Neuronal stem cell (in vitro differentiated cells): ENCODE measurements around the gene KAT5.

Experiments
- DNase-seq: peaks from one replicate; pipeline ENCODE4 v3.0.0-alpha.2; 2013; ENCODE audit warnings: low spot score
- H2AFZ ChIP-seq: one replicate; pipeline ENCODE4 v1.6.1; 2013; ENCODE audit warnings: mild to moderate bottlenecking, low read length, inconsistent platforms
- H2AK5ac ChIP-seq: 2 replicates; pipeline ENCODE4 v1.6.1; 2013; ENCODE audit warnings: low read depth, mild to moderate bottlenecking, inconsistent platforms, low read length, moderate library complexity, mixed read lengths
- H2BK120ac ChIP-seq: 2 replicates; pipeline ENCODE4 v1.6.1; 2013; ENCODE audit warnings: low read depth, mild to moderate bottlenecking, inconsistent platforms, low read length, moderate library complexity, mixed read lengths
- H2BK12ac ChIP-seq: one replicate; pipeline ENCODE4 v1.6.1; 2013; ENCODE audit warnings: low read length, inconsistent platforms
- H2BK15ac ChIP-seq: 2 replicates; pipeline ENCODE4 v1.6.1; 2013; ENCODE audit warnings: mild to moderate bottlenecking, low read length, inconsistent platforms, mixed read lengths
- H2BK5ac ChIP-seq: one replicate; pipeline ENCODE4 v1.6.1; 2013; ENCODE audit warnings: inconsistent platforms, mild to moderate bottlenecking, low read length, moderate library complexity
- H3K14ac ChIP-seq: one replicate; pipeline ENCODE4 v1.6.1; 2013; ENCODE audit warnings: low read length, inconsistent platforms
- H3K18ac ChIP-seq: 2 replicates; pipeline ENCODE4 v1.6.1; 2013; ENCODE audit warnings: low read length, inconsistent platforms
- H3K23ac ChIP-seq: 2 replicates; pipeline ENCODE4 v1.6.1; 2013; ENCODE audit warnings: low read depth, mild to moderate bottlenecking, mixed read lengths, low read length, inconsistent platforms; ENCODE audit not compliant: poor library complexity
- H3K27ac ChIP-seq: replicated peaks from 3 replicates; pipeline ENCODE4 v1.5.1; 2013; ENCODE audit warnings: low read length, inconsistent platforms
- H3K27me3 ChIP-seq, 3 experiments: 2 replicates each; pipeline ENCODE4 v1.6.1; 2013; ENCODE audit warnings: low read length in 3 of 3, mild to moderate bottlenecking in 2 of 3, inconsistent platforms in 1 of 3, low read depth in 1 of 3, mixed read lengths in 1 of 3, moderate library complexity in 1 of 3; ENCODE audit not compliant: control insufficient read depth in 3 of 3, insufficient read depth in 3 of 3
- H3K36me3 ChIP-seq, 2 donors: replicated peaks in 1 of 2; 2 replicates each; pipeline ENCODE4 v1.6.1; 2013; ENCODE audit warnings: low read length in 2 of 2; ENCODE audit not compliant: control insufficient read depth in 2 of 2, insufficient read depth in 2 of 2
- H3K4ac ChIP-seq: 2 replicates; pipeline ENCODE4 v1.6.1; 2013; ENCODE audit warnings: inconsistent platforms, mild to moderate bottlenecking, low read length, moderate library complexity
- H3K4me1 ChIP-seq, 2 donors: 1 replicate in 1 of 2; 2 replicates in 1 of 2; pipeline ENCODE4 v1.6.1; 2013; ENCODE audit warnings: low read length in 2 of 2, low read depth in 1 of 2; ENCODE audit not compliant: control insufficient read depth in 2 of 2, insufficient read depth in 1 of 2
- H3K4me2 ChIP-seq: one replicate; pipeline ENCODE4 v1.6.1; 2013; ENCODE audit warnings: mild to moderate bottlenecking, low read length, inconsistent platforms; ENCODE audit not compliant: insufficient read depth, poor library complexity, severe bottlenecking
- H3K4me3 ChIP-seq, 2 donors: 2 replicates each; pipeline ENCODE4 v1.5.1; 2013; ENCODE audit warnings: low read length in 2 of 2, mild to moderate bottlenecking in 2 of 2, inconsistent platforms in 1 of 2, moderate library complexity in 1 of 2
- H3K79me1 ChIP-seq: one replicate; pipeline ENCODE4 v1.6.1; 2013; ENCODE audit warnings: low read depth, mild to moderate bottlenecking, inconsistent platforms, low read length, moderate library complexity
- H3K9ac ChIP-seq: one replicate; pipeline ENCODE4 v1.6.1; 2013; ENCODE audit warnings: mild to moderate bottlenecking, low read depth, low read length, inconsistent platforms; ENCODE audit not compliant: poor library complexity
- H3K9me3 ChIP-seq, 2 donors: replicated peaks in 1 of 2; 2 replicates each; pipeline versions ENCODE3 to v1.6.1; 2013; ENCODE audit warnings: low read length in 2 of 2, mild to moderate bottlenecking in 2 of 2, inconsistent platforms in 1 of 2, low read depth in 1 of 2, mixed read lengths in 1 of 2, moderate library complexity in 1 of 2; ENCODE audit not compliant: control insufficient read depth in 2 of 2, insufficient read depth in 1 of 2
- H4K8ac ChIP-seq: one replicate; pipeline ENCODE4 v1.6.1; 2013; ENCODE audit warnings: low read depth, mild to moderate bottlenecking, inconsistent platforms, low read length, moderate library complexity
- H4K91ac ChIP-seq: one replicate; pipeline ENCODE4 v1.6.1; 2013; ENCODE audit warnings: low read length, low read depth, mild to moderate bottlenecking, inconsistent platforms; ENCODE audit not compliant: poor library complexity
- WGBS, 2 donors: extraction: QIAGEN DNeasy Blood & Tissue Kit; methylation state at CpG; one replicate each; pipeline ENCODE4 v1.1.7; 2013; ENCODE audit warnings: missing lambda C conversion rate in 2 of 2, mixed read lengths in 1 of 2; ENCODE audit not compliant: insufficient read length in 2 of 2, insufficient replicate concordance in 1 of 2; ENCODE audit errors: extremely low coverage in 2 of 2; 5-methylcytosine and 5-hydroxymethylcytosine counted together

Gene KAT5

GRCh38 chr11:65741185-65741584 lies 29.1 kb downstream of the KAT5 start:
- no peak overlapping the region for H3K4ac ChIP-seq
- peaks cover 3% of the 10 kb centered on the region for H3K79me1 ChIP-seq
- no peak overlapping the region for H2BK120ac ChIP-seq
- no peak overlapping the region for H3K27ac ChIP-seq
- no peaks in the 10 kb centered on the region for H3K36me3 ChIP-seq
- no peak for DNase-seq
- H2BK12ac ChIP-seq, result no peak overlapping the region
- H2AFZ ChIP-seq, result no peak overlapping the region
- no peak overlapping the region for H2BK5ac ChIP-seq
- H4K91ac ChIP-seq, result no peak overlapping the region
- peak overlapping the region; percentile 83 for H3K9ac ChIP-seq
- peaks cover 5 to 15% of the 10 kb centered on the region in 2 donors for H3K9me3 ChIP-seq
- H3K4me3 ChIP-seq, result no peak overlapping the region
- no peak overlapping the region for H3K4me2 ChIP-seq
- H4K8ac ChIP-seq, result no peak overlapping the region
- H2AK5ac ChIP-seq, result no peak overlapping the region
- H2BK15ac ChIP-seq, result no peak overlapping the region
- peaks cover 0 to 2% (median 0%) of the 10 kb centered on the region in 3 experiments for H3K27me3 ChIP-seq
- WGBS, 2 donors, result no CpG with 5 or more reads among the region's 8 CpGs
- no peak overlapping the region for H3K14ac ChIP-seq
- no peaks in the 10 kb centered on the region for H3K4me1 ChIP-seq
- no peak overlapping the region for H3K18ac ChIP-seq
- H3K23ac ChIP-seq, result no peak overlapping the region

DNA sequence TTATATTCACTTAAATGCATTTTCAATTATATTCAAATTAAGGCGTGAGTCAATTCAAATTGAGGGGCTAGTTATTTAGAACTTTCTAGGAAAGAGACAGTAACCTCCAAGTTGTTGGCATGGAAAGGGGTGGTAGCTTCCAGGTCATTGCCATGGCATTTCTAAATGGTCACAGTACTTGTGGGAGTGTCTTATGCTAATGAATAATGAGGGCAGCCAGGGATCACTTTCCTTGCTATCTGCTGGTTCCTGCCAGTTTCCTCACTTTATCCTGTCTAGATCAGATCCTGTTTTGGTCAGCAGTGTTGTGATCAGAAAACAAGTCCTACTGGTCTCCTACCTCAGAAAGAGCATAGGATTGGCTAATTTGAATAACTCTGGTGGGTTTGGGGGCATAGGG lies 30.3 kb downstream of the KAT5 start:
- DNase-seq, result no peak
- no peak overlapping the region for H4K8ac ChIP-seq
- H2AK5ac ChIP-seq, result no peak overlapping the region
- H2BK120ac ChIP-seq, result no peak overlapping the region
- H3K27me3 ChIP-seq, result peaks cover 0 to 2% (median 0%) of the 10 kb centered on the region in 3 experiments
- peaks cover 3% of the 10 kb centered on the region for H3K79me1 ChIP-seq
- no peak overlapping the region for H2BK12ac ChIP-seq
- no peak overlapping the region for H2BK5ac ChIP-seq
- no peak overlapping the region for H3K4me3 ChIP-seq
- H4K91ac ChIP-seq, result no peak overlapping the region
- no peaks in the 10 kb centered on the region for H3K36me3 ChIP-seq
- no peak overlapping the region for H3K27ac ChIP-seq
- H2AFZ ChIP-seq, result no peak overlapping the region
- no peak overlapping the region for H3K9ac ChIP-seq
- no peak overlapping the region for H2BK15ac ChIP-seq
- no peak overlapping the region for H3K14ac ChIP-seq
- H3K4me1 ChIP-seq, result no peaks in the 10 kb centered on the region
- no peak overlapping the region for H3K23ac ChIP-seq
- no peak overlapping the region for H3K4ac ChIP-seq
- no peak overlapping the region for H3K4me2 ChIP-seq
- WGBS, 2 donors, result no CpG with 5 or more reads among the region's 1 CpG
- H3K9me3 ChIP-seq, result peaks cover 4 to 5% of the 10 kb centered on the region in 2 donors
- no peak overlapping the region for H3K18ac ChIP-seq

GRCh38 chr11:65743681-65744025 lies 31.6 kb downstream of the KAT5 start:
- Histone ChIP-seq H2BK120ac (no peak overlapping the region), H3K36me3 (no peaks in the 10 kb centered on the region), H2BK12ac (no peak overlapping the region), H3K4ac (no peak overlapping the region), H3K4me1 (no peaks in the 10 kb centered on the region), H2AK5ac (peak overlapping the region; percentile 63), H3K4me2 (no peak overlapping the region), H3K4me3 (no peak overlapping the region), H3K18ac (no peak overlapping the region), H3K27ac (no peak overlapping the region), H4K91ac (no peak overlapping the region), H2BK15ac (no peak overlapping the region), H3K14ac (no peak overlapping the region), H2AFZ (no peak overlapping the region), H2BK5ac (no peak overlapping the region), H3K27me3 (peaks cover 0 to 3% (median 0%) of the 10 kb centered on the region in 3 experiments), H3K79me1 (peaks cover 3% of the 10 kb centered on the region), H3K9ac (no peak overlapping the region), H3K23ac (peak overlapping the region; percentile 43), H3K9me3 (peaks cover 4% of the 10 kb centered on the region in 2 donors), H4K8ac (no peak overlapping the region)
- DNase-seq, result no peak
- no CpG with 5 or more reads among the region's 10 CpGs for WGBS, 2 donors

- Histone ChIP-seq H3K79me1 (peaks cover 3% of the 10 kb centered on the region), H3K4me1 (no peaks in the 10 kb centered on the region)
- DNase-seq, result no peak
Observed at GRCh38 chr11:65744026-65744698, 32.1 kb downstream of the KAT5 start.

More at GRCh38 chr11:65744026-65744698, 32.1 kb downstream of the KAT5 start:
- H3K23ac ChIP-seq, result peak overlapping the region; percentile 43
- no peak overlapping the region for H2BK5ac ChIP-seq
- WGBS, 2 donors, result no CpG with 5 or more reads among the region's 18 CpGs
- peak overlapping the region; percentile 21 for H3K9ac ChIP-seq
- H3K9me3 ChIP-seq, result peaks cover 2 to 4% of the 10 kb centered on the region in 2 donors
- no peak overlapping the region for H3K4ac ChIP-seq
- no peak overlapping the region for H2AFZ ChIP-seq
- H3K27me3 ChIP-seq, result peaks cover 0 to 3% (median 0%) of the 10 kb centered on the region in 3 experiments
- no peaks in the 10 kb centered on the region for H3K36me3 ChIP-seq
- H4K91ac ChIP-seq, result no peak overlapping the region
- H3K4me3 ChIP-seq, result no peak overlapping the region
- H2BK120ac ChIP-seq, result no peak overlapping the region
- H2BK12ac ChIP-seq, result no peak overlapping the region
- no peak overlapping the region for H3K27ac ChIP-seq
- H4K8ac ChIP-seq, result peak overlapping the region; percentile 92
- no peak overlapping the region for H2BK15ac ChIP-seq
- H3K4me2 ChIP-seq, result no peak overlapping the region
- peak overlapping the region; percentile 57 for H3K18ac ChIP-seq
- H3K14ac ChIP-seq, result peak overlapping the region; percentile 38
- peak overlapping the region; percentile 63 for H2AK5ac ChIP-seq
